ENCODE results near the gene GPR3.

GPR3 gene

GRCh38 chr1:27391511-27392095 is 819 bp upstream of the GPR3 start:
- peaks cover 5% of the 10 kb centered on the region; the same call in 1 of the 2 replicates for H3K4me1 ChIP-seq (ENCODE audit: insufficient read depth, low read length)
- no peak overlapping the region for H3K4me3 ChIP-seq (ENCODE audit: low read depth in 1 of 2, low read length in 2 of 2)
- H3K79me2 ChIP-seq (ENCODE audit: insufficient read depth, low read length) = no peaks in the 10 kb centered on the region
- no peak overlapping the region for H3K27ac ChIP-seq (ENCODE audit: low read length)
- ATAC-seq (ENCODE audit: insufficient read depth, low read depth) (no peak), DNase-seq (no peak)
- H2AFZ ChIP-seq (ENCODE audit: low read depth, low read length) = no peak overlapping the region
- no peaks in the 10 kb centered on the region for H4K20me1 ChIP-seq (ENCODE audit: insufficient read depth, low read length)
- H3K9ac ChIP-seq (ENCODE audit: low read depth, low read length) = no peak overlapping the region
- H3K9me3 ChIP-seq (ENCODE audit: insufficient read depth, low read length, severe bottlenecking) = no peaks in the 10 kb centered on the region
- no peak overlapping the region for H3K4me2 ChIP-seq (ENCODE audit: insufficient read depth, low read length)
- H3K36me3 ChIP-seq (ENCODE audit: insufficient read depth, low read length) = no peaks in the 10 kb centered on the region
- no peaks in the 10 kb centered on the region for H3K27me3 ChIP-seq (ENCODE audit: insufficient read depth, low read length, poor library complexity)
- TF ChIP-seq EZH2 (IDR thresholded peaks at IDR 0.05; ENCODE audit: borderline replicate concordance, low read depth, low read length, severe bottlenecking) (no peak), CTCF (IDR thresholded peaks at IDR 0.05; ENCODE audit: borderline replicate concordance, extremely low read depth, low read length, poor library complexity, severe bottlenecking) (no peak)

GRCh38 chr1:27392778-27393635 is 585 bp downstream of the GPR3 start:
- H3K4me2 ChIP-seq (ENCODE audit: insufficient read depth, low read length) = no peak overlapping the region
- TF ChIP-seq EZH2 (IDR thresholded peaks at IDR 0.05; ENCODE audit: borderline replicate concordance, low read depth, low read length, severe bottlenecking) (no peak), CTCF (IDR thresholded peaks at IDR 0.05; ENCODE audit: borderline replicate concordance, extremely low read depth, low read length, poor library complexity, severe bottlenecking) (no peak)
- H4K20me1 ChIP-seq (ENCODE audit: insufficient read depth, low read length) = no peaks in the 10 kb centered on the region
- no peaks in the 10 kb centered on the region for H3K9me3 ChIP-seq (ENCODE audit: insufficient read depth, low read length, severe bottlenecking)
- H3K79me2 ChIP-seq (ENCODE audit: insufficient read depth, low read length) = no peaks in the 10 kb centered on the region
- H3K4me3 ChIP-seq (ENCODE audit: low read depth in 1 of 2, low read length in 2 of 2) = no peak overlapping the region
- no peak overlapping the region for H2AFZ ChIP-seq (ENCODE audit: low read depth, low read length)
- no peaks in the 10 kb centered on the region for H3K27me3 ChIP-seq (ENCODE audit: insufficient read depth, low read length, poor library complexity)
- peaks cover 5% of the 10 kb centered on the region; the same call in 1 of the 2 replicates for H3K4me1 ChIP-seq (ENCODE audit: insufficient read depth, low read length)
- no peak overlapping the region for H3K9ac ChIP-seq (ENCODE audit: low read depth, low read length)
- ATAC-seq (ENCODE audit: insufficient read depth, low read depth) (no peak), DNase-seq (no peak)
- H3K27ac ChIP-seq (ENCODE audit: low read length) = no peak overlapping the region
- no peaks in the 10 kb centered on the region for H3K36me3 ChIP-seq (ENCODE audit: insufficient read depth, low read length)

- H3K4me2 ChIP-seq (ENCODE audit: insufficient read depth, low read length) = no peak overlapping the region
- no peak overlapping the region for H3K27ac ChIP-seq (ENCODE audit: low read length)
- no peaks in the 10 kb centered on the region for H4K20me1 ChIP-seq (ENCODE audit: insufficient read depth, low read length)
- H3K9me3 ChIP-seq (ENCODE audit: insufficient read depth, low read length, severe bottlenecking) = no peaks in the 10 kb centered on the region
- no peak overlapping the region for H3K9ac ChIP-seq (ENCODE audit: low read depth, low read length)
- DNase-seq = no peak
- TF ChIP-seq CTCF (IDR thresholded peaks at IDR 0.05; ENCODE audit: borderline replicate concordance, extremely low read depth, low read length, poor library complexity, severe bottlenecking) (no peak), EZH2 (IDR thresholded peaks at IDR 0.05; ENCODE audit: borderline replicate concordance, low read depth, low read length, severe bottlenecking) (no peak)
- no peak overlapping the region for H3K4me3 ChIP-seq (ENCODE audit: low read depth in 1 of 2, low read length in 2 of 2)
- H3K36me3 ChIP-seq (ENCODE audit: insufficient read depth, low read length) = no peaks in the 10 kb centered on the region
- H2AFZ ChIP-seq (ENCODE audit: low read depth, low read length) = no peak overlapping the region
- H3K4me1 ChIP-seq (ENCODE audit: insufficient read depth, low read length) = peaks cover 5% of the 10 kb centered on the region; the same call in 1 of the 2 replicates
- ATAC-seq (ENCODE audit: insufficient read depth, low read depth) = no peak
- no peaks in the 10 kb centered on the region for H3K79me2 ChIP-seq (ENCODE audit: insufficient read depth, low read length)
- H3K27me3 ChIP-seq (ENCODE audit: insufficient read depth, low read length, poor library complexity) = no peaks in the 10 kb centered on the region
Measured at GRCh38 chr1:27393641-27394281, 1.3 kb downstream of the GPR3 start.
